DOHH2 (cell line): ENCODE measurements around the gene PPM1F.

Experiments used
- H3F3A ChIP-seq: fragments of 200-600 bp; sonication (generic), shearing (Covaris generic); 2 replicates; pipeline ENCODE4 v1.6.0; 2016; ENCODE audit warnings: antibody characterized with exemption, mild to moderate bottlenecking; ENCODE audit not compliant: control insufficient read depth, insufficient read depth
- H3K27ac ChIP-seq: fragments of 200-600 bp; sonication (generic); 2 replicates; pipeline ENCODE4 v1.5.1; 2014; ENCODE audit warnings: low read depth, mild to moderate bottlenecking, low read length, moderate library complexity
- H3K27me3 ChIP-seq: fragments of 200-600 bp; sonication (generic); 2 replicates; pipeline ENCODE4 v1.6.1; 2014; ENCODE audit warnings: mild to moderate bottlenecking, low read length, mixed read lengths; ENCODE audit not compliant: control insufficient read depth
- H3K36me3 ChIP-seq: fragments of 200-600 bp; sonication (generic); 2 replicates; pipeline ENCODE4 v1.6.1; 2014; ENCODE audit warnings: mild to moderate bottlenecking, low read length, moderate library complexity, mixed read lengths; ENCODE audit not compliant: control insufficient read depth
- H3K4me1 ChIP-seq: fragments of 200-600 bp; sonication (generic); 2 replicates; pipeline ENCODE4 v1.6.1; 2014; ENCODE audit warnings: mild to moderate bottlenecking, low read length, mixed read lengths; ENCODE audit not compliant: control insufficient read depth
- H3K4me2 ChIP-seq: fragments of 200-600 bp; sonication (generic); 2 replicates; pipeline ENCODE4 v1.6.0; 2014; ENCODE audit warnings: mild to moderate bottlenecking, low read length, moderate library complexity
- H3K4me3 ChIP-seq: fragments of 200-600 bp; sonication (generic); 2 replicates; pipeline ENCODE4 v1.5.1; 2014; ENCODE audit warnings: mild to moderate bottlenecking, low read length, mixed read lengths
- H3K79me2 ChIP-seq: fragments of 200-600 bp; sonication (generic); 2 replicates; pipeline ENCODE4 v1.6.1; 2014; ENCODE audit warnings: mild to moderate bottlenecking, low read length, mixed read lengths; ENCODE audit not compliant: control insufficient read depth
- H3K9me2 ChIP-seq: fragments of 200-600 bp; sonication (generic); replicated peaks from 2 replicates; pipeline ENCODE4 v1.6.1; 2014; ENCODE audit warnings: mild to moderate bottlenecking, low read length, mixed read lengths; ENCODE audit not compliant: control insufficient read depth
- H3K9me3 ChIP-seq: fragments of 200-600 bp; sonication (generic); 2 replicates; pipeline ENCODE4 v1.6.1; 2014; ENCODE audit warnings: antibody characterized with exemption, low read length, mixed read lengths; ENCODE audit not compliant: control insufficient read depth, insufficient read depth
- H4K20me1 ChIP-seq: fragments of 200-600 bp; sonication (generic); 2 replicates; pipeline ENCODE4 v1.6.0; 2014; ENCODE audit warnings: low read depth, mild to moderate bottlenecking, antibody characterized with exemption, low read length, moderate library complexity; ENCODE audit not compliant: control insufficient read depth, insufficient read depth
- EZH2phosphoT487 ChIP-seq: fragments of 200-600 bp; sonication (generic); IDR thresholded peaks from 2 replicates; pipeline ENCODE4 v1.6.1; 2017; ENCODE audit warnings: borderline replicate concordance, mild to moderate bottlenecking, antibody characterized with exemption, low read length, moderate library complexity, mixed read lengths
- TF ChIP-seq, protein P1 (sequence below): fragments of 200-600 bp; sonication (generic); IDR thresholded peaks from one replicate; pipeline ENCODE4 v1.5.1; 2014; ENCODE audit warnings: antibody characterized with exemption, mild to moderate bottlenecking, low read depth, low read length; ENCODE audit not compliant: poor library complexity, severe bottlenecking

Gene PPM1F

DNA sequence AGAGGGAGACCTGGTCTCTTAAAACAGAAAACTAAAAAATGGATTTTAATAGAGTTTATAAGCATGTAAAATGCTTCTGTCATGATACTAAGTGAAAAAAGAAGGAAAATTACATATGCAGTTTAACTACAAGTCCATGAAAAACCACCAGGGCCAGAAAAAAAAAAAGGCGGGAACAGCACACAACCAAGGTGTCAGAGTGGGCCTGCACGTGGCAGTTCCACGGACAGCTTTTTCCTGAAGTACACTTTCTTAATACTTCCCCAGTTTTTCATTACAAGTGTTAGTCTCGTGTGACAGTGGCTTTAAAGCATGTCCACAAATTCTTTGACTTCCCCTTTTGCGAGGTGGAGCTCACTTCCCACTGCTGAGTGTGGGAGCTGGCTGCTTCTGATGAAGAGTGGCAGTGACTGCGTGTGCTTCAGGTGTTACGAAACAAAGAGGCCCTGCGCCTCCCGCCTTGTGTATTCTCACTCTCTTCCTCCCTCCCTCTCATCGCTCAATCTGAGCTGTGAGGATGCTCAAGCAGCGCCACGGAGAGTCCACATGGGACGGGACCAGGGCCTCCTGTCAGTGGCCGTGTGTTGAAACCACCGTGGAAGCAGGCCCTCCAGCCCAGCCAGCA lies 16.4 kb downstream of the PPM1F start:
- no peaks in the 10 kb centered on the region for H3K9me3 ChIP-seq
- no peaks in the 10 kb centered on the region for H3K9me2 ChIP-seq
- H3K27ac ChIP-seq: no peak overlapping the region
- peaks cover 3% of the 10 kb centered on the region; the same call in 1 of the 2 replicates for H3K36me3 ChIP-seq
- no peaks in the 10 kb centered on the region for H3K79me2 ChIP-seq
- no peak overlapping the region for H3K4me3 ChIP-seq
- H3K4me1 ChIP-seq: peaks cover 37% of the 10 kb centered on the region
- no peaks in the 10 kb centered on the region for H4K20me1 ChIP-seq
- TF ChIP-seq, protein P1, sequence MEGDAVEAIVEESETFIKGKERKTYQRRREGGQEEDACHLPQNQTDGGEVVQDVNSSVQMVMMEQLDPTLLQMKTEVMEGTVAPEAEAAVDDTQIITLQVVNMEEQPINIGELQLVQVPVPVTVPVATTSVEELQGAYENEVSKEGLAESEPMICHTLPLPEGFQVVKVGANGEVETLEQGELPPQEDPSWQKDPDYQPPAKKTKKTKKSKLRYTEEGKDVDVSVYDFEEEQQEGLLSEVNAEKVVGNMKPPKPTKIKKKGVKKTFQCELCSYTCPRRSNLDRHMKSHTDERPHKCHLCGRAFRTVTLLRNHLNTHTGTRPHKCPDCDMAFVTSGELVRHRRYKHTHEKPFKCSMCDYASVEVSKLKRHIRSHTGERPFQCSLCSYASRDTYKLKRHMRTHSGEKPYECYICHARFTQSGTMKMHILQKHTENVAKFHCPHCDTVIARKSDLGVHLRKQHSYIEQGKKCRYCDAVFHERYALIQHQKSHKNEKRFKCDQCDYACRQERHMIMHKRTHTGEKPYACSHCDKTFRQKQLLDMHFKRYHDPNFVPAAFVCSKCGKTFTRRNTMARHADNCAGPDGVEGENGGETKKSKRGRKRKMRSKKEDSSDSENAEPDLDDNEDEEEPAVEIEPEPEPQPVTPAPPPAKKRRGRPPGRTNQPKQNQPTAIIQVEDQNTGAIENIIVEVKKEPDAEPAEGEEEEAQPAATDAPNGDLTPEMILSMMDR: no peak
- TF ChIP-seq EZH2phosphoT487: no peak
- no peaks in the 10 kb centered on the region for H3K27me3 ChIP-seq
- no peak overlapping the region for H3K4me2 ChIP-seq
- H3F3A ChIP-seq: no peaks in the 10 kb centered on the region

DNA sequence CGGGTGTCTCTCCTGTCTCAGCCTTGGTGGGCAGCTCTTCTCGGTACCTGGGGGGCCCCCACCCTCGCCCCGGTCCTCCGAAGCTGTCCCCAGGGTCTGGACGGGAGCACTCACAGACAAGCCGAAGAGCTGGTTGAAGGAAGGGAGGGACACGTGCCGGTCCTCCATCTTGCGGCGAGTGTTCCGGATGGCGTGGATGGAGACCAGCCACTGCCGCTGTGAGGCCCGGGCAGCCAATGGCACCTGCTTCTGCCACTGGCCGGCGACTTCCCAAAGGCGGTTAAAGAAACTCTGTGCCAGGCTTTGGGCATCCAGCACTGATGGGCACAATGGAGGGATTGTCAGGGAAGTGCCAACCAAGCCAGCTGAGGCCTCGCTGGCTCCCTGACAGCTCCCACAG lies 18.7 kb downstream of the PPM1F start:
- Histone ChIP-seq H3K27me3 (no peaks in the 10 kb centered on the region), H3K4me3 (no peak overlapping the region), H3K79me2 (no peaks in the 10 kb centered on the region), H3K4me2 (no peak overlapping the region), H3K9me2 (no peaks in the 10 kb centered on the region), H3K36me3 (peaks cover 3% of the 10 kb centered on the region; the same call in 1 of the 2 replicates), H3K9me3 (no peaks in the 10 kb centered on the region), H3K4me1 (peaks cover 27% of the 10 kb centered on the region), H3F3A (no peaks in the 10 kb centered on the region), H3K27ac (no peak overlapping the region), H4K20me1 (no peaks in the 10 kb centered on the region)
- no peak for TF ChIP-seq EZH2phosphoT487
- TF ChIP-seq, protein P1: no peak

DNA sequence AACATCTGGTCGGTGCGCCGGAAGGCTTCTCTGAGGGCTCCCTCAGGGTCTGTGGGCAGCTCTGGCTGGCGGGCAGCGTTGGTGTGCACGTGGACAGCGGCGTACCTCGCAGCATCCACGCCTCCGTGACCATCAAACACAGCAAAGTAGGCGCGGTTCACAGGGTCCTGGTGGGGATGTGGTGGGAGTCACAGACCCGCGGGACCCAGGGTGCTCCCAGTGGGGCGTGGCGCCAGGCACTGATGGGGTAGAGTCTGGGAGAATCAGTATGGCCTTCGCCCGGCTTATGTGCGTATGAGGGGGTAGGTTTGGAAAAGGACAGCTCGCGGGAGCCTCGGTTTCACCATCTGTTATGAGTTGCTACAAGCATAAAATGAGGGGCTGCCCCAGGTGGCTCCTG lies 19.2 kb downstream of the PPM1F start:
- H3K79me2 ChIP-seq: no peaks in the 10 kb centered on the region
- H3K9me2 ChIP-seq: no peaks in the 10 kb centered on the region
- no peaks in the 10 kb centered on the region for H3K27me3 ChIP-seq
- H3K4me3 ChIP-seq: no peak overlapping the region
- no peak for TF ChIP-seq EZH2phosphoT487
- TF ChIP-seq, protein P1: no peak
- peaks cover 22% of the 10 kb centered on the region for H3K4me1 ChIP-seq
- no peak overlapping the region for H3K27ac ChIP-seq
- H4K20me1 ChIP-seq: no peaks in the 10 kb centered on the region
- peaks cover 3% of the 10 kb centered on the region; the same call in 1 of the 2 replicates for H3K36me3 ChIP-seq
- no peaks in the 10 kb centered on the region for H3F3A ChIP-seq
- H3K9me3 ChIP-seq: no peaks in the 10 kb centered on the region
- no peak overlapping the region for H3K4me2 ChIP-seq
